ENCODE measurements around the gene TIMM17A.
A peak's percentile ranks its signal among the peaks of the same experiment; 100 is the strongest.

GRCh38 chr1:201999625-202000238 is 44.4 kb downstream of the TIMM17A start:
- peak; percentile 76 for TF ChIP-seq CTCF (conservative IDR thresholded peaks at IDR 0.05; ENCODE audit: low read length)
- TF ChIP-seq EZH2phosphoT487 (IDR thresholded peaks at IDR 0.05; ENCODE audit: borderline replicate concordance): no peak

All from Loucy (cell line).